C4-2B (cell line): Measurements from ENCODE around the gene MCFD2.

Experiments
- CTCF ChIP-seq: fragments of 450-650 bp; conservative IDR thresholded peaks from 2 replicates; pipeline ENCODE4 v1.5.1; 2017; ENCODE audit warnings: mild to moderate bottlenecking
- ZFX ChIP-seq: fragments of 450-650 bp; IDR thresholded peaks from 2 replicates; pipeline ENCODE4 v1.6.1; 2017

- no peak for TF ChIP-seq CTCF
- no peak for TF ChIP-seq ZFX
Measured at GRCh38 chr2:46945671-46946070, 30.1 kb upstream of the MCFD2 start.
